HS-27A (cell line): ENCODE results near the gene BRPF3.

Experiments
- DNase-seq: peaks from one replicate; pipeline ENCODE4 v3.0.0-alpha.2; 2012; ENCODE audit warnings: low read depth, missing footprints

The BRPF3 gene

DNA sequence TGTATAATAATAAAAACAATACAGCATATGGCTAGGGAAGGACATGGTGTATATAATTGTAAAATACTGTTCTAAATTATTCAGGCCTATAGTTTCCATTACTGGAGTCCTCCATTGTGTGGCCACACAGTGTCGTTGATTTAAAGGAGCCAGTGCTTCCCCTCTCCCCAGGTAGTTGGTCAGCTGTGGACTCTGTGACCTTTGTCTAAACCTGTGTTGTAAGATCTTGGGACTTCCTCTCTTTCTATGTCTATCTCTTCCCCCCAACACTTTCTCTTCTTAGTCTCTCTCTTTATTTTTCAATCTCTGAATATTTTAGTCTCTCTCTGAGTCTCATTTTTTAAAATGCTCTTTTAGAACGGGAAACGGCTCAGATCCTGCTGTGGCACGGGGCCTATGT, 35.6 kb downstream of the BRPF3 start:
- no peak for DNase-seq

DNA sequence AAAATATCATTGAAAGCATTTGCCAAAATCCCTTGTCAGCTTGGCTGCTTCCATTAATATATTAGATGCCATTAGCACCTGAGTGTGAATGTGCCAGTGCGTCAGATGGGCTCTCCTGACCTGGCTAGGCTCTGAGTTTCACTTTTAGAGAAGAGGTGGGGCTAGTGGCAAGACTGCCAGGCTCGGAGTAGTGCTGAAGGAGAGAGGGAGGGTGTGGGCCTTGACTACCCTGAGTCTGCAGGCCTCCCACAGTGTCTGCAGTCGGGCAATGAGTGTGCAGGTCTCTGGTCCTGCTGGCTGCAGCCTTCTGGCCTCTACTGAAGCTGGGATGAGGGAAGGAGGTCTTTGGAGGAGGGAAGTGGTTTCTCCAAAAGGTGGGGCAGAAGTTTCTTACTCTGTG, 38.8 kb downstream of the BRPF3 start:
- no peak for DNase-seq

DNA sequence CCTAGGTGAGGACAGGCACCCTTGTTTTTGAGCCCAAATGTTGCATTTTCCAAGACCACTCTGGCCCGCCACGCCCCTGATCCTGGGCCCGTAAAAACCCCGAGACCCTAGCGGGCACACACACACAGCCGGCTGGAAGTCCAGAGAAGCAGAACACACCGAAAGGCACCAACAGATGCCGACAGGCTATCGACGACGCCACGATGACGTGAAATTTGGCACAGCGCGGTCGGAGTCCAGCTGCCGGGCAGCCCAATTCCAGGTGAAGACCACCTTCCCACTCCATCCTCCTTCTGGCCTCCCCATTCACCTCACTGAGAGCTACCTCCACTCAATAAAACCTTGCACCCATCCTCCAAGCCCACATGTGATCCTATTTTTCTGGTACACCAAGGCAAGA, 39.3 kb downstream of the BRPF3 start:
- DNase-seq = no peak

DNA sequence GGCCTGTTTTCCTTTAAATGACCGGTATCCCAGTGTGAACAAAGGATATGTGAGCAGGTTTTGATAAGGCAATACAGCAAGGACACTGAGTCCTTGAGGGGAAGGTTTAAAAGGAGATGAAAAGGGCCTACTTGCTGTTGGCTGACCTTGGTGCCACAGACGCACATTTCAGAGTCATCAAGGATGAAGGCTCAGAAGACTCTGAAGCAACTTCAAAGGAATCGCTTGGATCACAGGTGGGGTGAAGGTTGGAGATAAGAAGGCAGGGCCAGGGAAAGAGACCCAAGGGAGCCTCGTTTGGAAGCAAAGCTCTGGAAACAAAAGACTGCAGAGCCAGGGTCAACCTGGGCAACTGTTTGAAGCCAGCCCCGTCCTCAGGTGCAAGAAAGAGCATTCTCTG, 43.2 kb downstream of the BRPF3 start:
- DNase-seq = no peak

DNA sequence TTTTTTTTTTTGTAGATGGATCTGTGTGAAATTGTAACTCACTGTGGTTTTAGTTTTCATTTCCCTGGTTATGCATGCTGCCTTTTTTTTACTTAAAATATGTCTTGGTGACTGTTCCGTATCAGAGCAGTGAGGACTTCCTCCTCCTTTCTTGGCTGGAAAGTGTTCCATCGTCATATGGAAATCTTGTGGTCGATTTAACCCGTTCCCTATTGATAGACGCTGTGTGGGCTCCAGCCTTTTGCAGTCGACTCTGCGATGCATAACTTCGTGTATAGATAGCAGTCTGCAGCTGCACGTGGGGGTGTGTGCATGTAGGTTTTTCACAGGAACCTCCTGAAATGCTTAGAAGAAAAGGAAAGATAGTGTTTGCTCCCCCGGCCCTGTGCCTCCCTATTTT, 45.2 kb downstream of the BRPF3 start:
- DNase-seq = no peak

DNA sequence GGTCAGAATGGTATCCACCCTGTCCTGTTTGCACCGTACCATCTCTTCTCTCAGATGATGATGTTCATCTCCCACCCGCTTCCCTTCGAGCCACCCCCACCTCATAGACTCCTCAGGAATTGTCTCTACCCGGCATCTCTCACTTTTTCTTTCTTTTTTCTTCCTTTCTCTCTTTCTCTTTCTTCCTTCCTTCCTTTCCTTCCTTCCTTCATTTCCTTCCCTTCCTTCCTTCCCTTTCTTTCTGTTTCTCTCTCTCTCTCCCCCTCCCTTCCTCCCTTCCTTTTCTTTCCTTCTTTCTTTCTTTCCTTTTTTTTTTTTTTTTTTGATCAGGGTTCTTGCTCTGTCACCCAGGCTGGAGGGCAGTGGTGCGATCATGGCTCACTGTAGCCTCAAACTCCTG, 45.6 kb downstream of the BRPF3 start:
- no peak for DNase-seq

DNA sequence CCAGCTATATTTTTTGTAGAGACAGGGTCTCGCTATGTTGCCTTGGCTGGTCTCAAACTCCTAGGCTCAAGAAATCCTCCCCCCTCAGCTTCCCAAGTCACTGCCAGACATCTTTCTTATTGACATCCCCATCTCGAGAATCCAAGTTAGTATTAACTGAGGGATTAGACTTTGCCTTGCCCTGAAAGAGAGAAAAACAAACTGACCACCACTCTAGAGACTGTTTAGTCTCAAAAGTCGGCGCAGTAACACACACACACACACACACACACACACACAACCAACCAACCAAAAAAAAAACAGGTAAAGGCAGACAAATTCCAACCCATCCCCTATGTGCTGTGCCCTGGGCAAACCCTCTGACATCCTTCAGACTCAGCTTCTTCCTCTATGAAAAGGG, 46.1 kb downstream of the BRPF3 start:
- DNase-seq = no peak

DNA sequence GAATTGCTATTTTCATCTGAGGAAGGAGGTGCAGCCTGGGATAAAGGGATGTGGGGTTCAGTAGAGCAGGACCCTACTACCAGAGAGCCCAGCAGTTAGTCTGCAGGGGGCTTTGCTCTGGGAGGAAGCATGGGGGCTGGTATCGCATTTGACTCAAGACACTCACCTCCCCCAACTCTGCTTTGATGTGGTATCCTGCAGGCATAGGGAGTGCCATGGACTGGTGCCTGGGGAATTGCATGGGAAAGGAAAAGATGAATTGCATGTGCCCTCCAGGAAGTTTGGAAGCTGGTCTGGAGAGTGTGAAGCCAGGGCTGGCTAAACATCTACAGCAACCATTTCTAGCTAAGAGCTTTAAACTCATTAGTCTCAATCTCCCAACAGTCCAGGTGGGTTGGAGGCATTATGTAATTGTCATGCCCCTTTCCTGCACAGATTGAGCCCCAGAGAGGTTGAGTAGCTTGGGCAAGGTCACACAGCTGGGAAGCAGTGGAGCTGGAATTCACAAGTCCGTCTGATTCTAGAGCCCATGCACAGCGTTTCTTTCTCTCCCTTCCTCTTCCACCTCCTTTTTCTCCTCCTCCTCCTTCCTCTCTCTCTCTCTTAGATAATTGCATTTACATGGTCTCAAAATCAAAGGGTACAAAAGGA, 47.1 kb downstream of the BRPF3 start:
- DNase-seq = no peak

DNA sequence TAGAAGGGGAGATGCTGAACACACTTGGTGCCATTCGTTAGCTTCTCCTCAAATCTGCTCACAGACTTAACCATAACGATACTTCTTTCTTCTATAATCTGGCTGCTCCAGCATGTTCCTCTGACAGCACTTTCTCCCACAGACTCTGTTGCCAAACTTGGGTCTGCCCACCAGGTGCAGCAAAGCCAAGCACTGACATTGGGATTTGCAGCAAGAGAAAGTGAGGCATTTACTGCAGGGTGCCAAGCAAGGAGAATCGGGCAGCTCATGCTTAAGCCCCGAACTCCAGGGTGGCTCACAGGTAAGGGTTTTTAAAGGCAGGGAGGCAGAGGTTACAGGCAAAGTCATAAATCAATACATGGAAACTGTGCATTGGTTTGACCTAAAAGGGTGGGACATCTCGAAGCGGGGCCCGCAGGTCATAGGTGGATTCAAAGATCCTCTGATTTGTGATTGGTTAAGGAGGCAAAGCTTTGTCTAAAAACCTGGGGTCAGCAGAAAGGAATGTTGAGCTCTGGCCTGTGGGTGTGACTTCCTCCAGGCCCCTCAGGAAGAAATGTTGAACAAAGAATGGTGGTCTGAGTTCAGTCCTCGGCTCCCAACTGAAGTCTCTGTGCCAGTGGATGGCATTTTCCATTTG, 48.2 kb downstream of the BRPF3 start:
- DNase-seq = no peak

DNA sequence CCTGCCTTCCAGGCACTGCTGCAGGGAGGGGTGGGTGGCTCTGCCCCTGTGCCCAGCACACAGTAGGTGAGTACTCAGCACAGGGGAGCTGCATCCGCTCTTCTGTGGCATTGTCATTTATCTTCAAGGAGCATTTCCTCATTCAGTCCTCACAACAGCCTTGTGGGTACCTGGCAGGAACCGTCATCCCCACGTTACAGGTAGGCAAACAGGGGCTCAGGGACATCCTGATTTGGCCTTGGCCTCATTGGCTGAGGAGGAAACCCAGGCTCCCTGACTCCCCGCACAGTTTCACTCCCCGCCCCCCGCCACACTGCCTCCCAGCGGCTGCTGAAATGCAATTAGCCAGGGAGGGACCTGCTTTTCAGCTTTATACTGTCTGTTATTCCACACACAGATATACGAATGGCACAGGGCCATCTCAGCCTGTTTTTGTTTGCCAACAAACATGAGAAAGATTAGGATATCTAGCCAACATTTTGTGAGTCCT, 49.1 kb downstream of the BRPF3 start:
- DNase-seq = no peak

DNA sequence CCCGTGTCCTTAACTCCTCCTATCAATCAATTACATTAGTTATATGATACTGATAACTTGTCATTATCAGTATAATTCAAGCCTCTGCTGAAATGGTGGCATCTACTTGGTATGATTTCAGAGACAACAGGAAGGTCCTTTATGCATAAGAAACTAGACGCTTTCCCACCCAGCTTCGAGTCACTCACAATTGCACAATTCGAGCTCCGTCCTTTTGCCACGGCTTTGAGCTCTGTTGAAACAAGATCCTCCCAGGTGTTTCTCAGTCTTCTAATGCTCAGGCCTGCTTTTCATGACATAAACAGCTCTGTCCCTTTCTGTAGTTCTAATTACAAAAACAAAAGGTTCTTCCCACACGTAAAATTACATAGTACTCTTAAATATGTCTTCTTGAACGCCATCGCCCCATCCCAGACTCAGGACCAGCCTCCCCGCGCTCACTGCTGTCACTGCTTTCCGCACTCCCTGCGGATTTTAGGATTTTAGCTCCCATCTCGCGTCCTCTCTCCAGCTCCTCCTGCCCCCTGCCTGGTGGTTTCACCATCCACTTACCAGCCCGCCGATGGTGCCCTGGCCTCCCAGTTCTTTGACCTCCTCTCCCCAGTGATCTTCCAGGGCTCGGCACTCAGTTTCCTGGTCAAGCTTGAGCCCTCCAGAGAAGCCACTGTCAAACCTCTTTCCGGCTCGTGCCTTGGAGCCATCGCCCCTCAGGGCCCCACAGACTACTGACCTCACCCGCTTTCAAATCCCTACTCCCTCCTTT, 50.1 kb downstream of the BRPF3 start:
- no peak for DNase-seq

DNA sequence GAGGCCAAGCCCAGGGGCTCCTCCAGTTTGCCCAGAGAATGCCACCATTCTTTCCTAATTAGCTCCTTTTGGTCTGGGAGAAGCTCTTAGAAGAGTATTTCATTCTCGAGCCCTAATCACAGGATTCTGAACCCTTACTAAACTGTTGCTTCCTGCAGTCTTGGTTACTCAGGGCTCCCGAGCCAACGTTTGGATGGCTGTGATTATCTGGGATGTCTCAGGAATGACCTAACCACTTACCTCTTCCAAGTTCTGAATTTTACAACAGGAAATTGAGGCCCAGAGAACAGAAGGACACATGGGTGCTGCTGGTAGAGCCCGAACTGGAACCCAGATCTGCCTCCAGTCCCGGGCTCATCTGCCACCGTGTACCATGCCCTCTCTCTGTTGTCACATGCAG, 51.1 kb downstream of the BRPF3 start:
- no peak for DNase-seq

DNA sequence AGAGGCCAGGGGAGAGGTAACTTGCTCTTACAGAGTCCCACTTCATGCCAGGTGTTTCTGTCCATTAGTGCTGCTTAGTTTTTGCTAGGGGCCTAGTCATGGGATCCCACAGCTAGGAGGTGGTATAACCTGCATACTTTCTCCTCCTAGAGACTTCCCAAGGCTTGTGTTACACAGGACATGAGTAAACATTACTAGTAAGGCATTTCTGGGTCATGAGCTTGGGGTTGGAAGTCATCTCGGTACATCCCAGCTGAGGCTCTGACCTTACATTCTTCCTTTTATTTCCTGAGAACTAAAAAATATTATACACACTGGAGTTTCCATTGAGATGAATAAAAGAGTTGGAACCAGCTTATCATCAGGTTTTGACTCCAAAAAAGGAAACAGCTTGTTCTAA, 52.4 kb downstream of the BRPF3 start:
- DNase-seq = no peak

DNA sequence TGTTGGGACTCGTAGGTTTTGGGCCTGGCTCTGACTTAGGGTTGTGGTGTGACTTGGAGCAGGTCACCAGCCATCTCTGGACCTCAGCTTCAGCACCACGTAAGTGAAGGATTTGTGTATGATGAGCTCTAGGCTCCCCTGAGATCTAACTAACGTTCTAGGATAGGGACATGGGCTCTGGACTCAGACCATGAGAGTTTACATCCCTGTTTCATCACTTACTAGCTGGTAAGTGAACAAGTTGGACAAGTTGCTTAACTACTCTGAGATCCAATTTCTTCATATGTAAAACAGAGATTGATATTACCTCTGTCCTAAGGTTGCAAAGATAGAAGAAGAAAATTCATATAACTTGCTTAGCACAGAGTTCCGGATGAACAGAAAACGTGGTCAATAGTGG, 53.0 kb downstream of the BRPF3 start:
- DNase-seq = no peak

DNA sequence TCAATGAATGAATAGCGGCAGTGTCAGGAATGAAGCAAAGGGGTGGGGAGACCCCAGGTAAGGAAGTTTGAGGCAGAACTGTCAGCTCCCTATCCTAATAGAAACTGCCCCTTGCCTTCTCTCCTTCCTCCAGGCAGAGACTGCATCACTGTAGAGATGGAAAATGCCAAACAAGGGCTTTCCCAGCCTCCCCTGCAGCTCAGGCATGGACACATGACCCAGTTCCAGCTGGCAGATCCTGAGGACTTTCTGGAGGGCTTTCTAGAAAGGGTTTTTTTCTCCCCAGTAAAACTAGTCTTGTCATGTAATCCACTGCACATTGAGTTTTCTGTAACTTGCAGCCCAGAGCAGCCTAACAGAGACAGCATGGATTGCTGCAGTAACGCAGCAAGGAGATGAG, 55.5 kb downstream of the BRPF3 start:
- DNase-seq = no peak

DNA sequence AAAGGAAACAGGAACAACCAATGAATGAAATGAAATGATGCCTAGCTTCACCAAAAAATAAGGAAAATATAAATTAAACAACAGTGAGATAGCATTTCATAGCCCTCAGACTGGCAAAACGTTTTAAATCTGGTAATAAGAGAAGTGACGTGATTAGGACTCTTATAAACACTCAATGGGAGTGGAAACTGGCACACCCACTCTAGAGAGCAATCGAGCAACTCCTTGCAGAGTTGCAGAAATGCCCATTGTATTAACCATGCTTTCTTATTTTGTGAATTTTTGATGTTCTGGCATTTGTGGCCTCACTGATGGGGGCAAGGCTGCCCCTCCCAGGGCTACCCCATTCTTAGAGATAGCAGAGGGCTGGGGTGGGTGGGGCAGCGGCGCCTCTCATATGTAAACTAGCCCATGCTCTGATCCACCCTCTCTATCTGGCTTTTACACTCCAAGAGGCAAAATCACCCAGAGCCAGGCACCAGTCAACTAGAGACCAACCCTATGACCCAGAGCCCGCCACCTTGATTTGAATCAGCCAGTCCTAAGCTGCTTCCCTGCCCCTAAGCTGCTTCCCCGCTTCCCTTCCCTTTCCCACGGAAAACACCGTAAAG, 67.0 kb downstream of the BRPF3 start:
- DNase-seq = no peak

DNA sequence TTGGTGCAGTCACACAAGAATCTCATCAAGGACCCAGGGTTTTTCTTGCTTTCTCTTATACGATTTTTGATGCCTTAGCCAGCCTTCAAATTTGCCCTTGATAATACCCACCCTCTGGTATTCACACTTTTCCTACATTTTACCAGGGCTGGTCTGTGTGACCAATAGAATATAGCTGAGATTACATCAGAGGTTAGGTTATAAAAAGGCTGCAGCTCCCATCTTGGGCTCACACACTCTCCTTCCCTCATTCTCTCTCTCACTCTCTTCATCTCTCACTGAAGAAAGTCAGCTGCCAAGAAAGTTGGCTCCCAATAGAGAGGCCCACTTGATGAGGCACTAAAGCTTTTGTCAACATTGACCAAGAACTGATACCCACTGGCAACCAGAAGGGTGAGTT, 69.2 kb downstream of the BRPF3 start:
- no peak for DNase-seq

DNA sequence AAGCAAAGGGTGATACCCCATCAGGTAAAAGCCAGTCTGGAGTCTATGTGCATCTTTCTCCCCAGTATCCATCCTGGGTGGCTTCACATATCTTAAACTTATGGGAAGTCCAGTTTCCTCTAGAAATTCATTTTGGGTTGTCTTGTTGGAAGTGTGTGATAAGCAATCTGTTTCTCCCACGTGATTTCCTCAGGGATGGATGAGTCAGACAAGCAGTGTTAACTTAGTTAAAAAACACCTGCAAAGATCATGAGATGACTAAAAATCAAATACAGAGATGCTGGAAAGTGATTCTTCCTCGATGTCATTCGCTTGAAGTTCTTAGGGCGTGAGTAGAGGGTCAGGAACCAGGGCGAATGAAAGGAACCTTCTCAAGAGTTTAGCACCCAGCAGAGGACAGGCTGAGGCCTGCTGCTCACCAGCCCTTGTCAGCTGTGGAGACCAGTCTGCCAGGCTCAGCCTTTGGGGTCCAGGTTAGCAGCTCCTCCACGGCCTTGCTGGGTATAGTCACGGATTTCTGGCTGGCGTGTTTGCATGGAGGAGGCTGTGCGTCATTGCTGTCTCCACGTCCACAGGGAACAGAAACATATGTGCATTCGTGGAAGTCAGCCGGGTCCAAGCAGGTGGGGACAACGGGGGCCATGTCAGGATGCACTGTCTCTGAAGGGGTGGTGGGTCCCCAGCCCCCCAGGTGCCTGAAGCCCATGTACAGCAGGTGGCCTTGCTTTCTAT, 70.5 kb downstream of the BRPF3 start:
- DNase-seq = no peak

DNA sequence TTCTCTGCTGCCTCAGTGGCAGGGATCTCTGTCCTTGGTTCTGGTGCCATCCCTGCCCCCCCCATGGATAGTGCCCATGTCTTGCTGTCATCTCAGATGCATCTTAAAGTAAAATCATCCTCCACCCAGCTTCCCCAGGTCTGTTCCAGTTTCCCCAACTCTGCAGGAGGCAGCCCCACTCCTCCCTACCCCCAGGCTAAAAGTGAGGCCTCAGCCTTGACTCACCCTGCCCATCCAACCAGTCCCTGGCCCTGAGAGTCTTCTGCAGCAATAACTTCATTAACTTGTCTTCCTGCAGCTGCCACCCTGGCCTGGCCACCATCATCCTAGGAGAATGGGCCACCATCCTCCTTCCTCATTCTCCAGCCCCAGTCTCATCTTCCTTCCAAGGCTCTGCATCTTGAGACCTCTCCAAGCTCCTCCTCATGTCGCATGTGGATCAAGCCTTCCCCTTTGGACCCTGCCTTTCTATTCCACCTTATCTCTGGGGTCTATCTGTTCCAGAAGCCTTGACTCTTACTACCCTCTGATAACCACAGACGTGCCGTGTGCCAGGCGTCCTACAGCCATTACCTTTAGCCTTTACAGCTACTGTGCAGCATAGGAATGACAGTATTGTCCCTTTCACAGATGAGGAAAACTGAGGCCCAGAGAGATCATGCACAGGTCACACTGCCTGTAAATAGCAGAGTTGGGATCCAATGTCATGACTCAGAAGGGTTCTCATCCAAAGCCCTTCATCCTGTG, 71.4 kb downstream of the BRPF3 start:
- no peak for DNase-seq

DNA sequence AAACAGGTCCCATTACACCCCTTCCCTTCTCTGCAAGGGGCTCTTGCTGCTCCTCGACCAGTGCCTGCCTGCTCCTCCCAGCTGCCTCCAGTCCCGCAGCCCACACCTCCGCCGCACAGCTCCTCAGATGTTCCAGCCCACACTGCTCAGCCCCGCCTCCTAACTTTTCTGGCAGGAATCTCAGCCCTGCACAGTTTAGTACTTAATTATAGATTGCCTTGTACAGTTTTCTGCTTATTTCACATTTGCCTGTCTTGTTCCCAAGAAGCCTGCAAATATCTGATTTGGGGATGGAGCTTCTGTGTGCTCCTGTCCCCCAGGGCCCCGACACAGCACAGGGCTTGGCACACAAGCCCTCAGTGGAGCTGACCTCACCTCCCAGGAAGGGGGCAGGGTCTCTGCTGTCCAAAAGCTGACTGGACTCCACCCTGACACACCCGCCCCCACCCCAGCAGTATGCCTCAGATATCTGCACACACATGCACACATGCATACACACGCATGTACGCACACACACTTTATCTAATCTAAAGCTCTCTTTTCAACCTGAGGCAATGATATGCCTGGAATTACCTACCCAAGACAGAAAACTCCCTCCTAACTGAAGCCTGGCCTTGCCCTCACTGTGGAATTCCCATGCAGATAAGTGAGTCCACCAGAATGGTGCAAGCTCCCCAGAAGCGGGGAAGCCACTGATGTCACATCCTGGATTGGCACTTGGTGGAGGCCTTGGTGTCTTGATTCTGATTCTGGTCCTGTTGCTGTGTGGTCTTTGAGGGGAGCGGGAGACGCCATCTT, 72.1 kb downstream of the BRPF3 start:
- DNase-seq = no peak
